OCI-LY7 (cell line): ENCODE measurements around the gene FOXN1. TPM values are rescaled to one million over a fixed set of nuclear protein-coding genes. Genes with fewer than 3 reads are reported as not detected.

Source experiments
- BruUV-seq: library from RNA; stranded (reverse); fragments of 400-500 nt; replicated peaks from 2 replicates; lab custom pipeline; 2021; lab: Mats Ljungman, UMichigan
- CTCF ChIA-PET: fragments of 300-600 bp; sonication (Branson Sonifier 250); formaldehyde crosslinking; loops from one replicate; lab custom pipeline; 2022; ENCODE audit warnings: antibody characterized with exemption; ENCODE audit not compliant: unreplicated experiment; lab: Charles Lee
- POLR2A ChIA-PET: fragments of 300-600 bp; sonication (Branson Sonifier 250); formaldehyde crosslinking; loops from one replicate; lab custom pipeline; 2022; ENCODE audit warnings: antibody characterized with exemption; lab: Charles Lee
- DNase-seq: peaks from one replicate; pipeline ENCODE4 v3.0.0-alpha.2; 2015; ENCODE audit warnings: low spot score
- H2AFZ ChIP-seq: fragments of 200-600 bp; sonication (generic), shearing (Covaris generic); 2 replicates; pipeline ENCODE4 v1.6.1; 2014; ENCODE audit warnings: mild to moderate bottlenecking, antibody characterized with exemption, low read length, moderate library complexity
- H3K27ac ChIP-seq: fragments of 200-600 bp; sonication (generic); 2 replicates; pipeline ENCODE4 v1.5.1; 2014; ENCODE audit warnings: mixed run types, low read depth, mild to moderate bottlenecking, moderate library complexity, low read length, inconsistent platforms; ENCODE audit not compliant: poor library complexity, severe bottlenecking
- H3K36me3 ChIP-seq: fragments of 200-600 bp; sonication (generic); 2 replicates; pipeline ENCODE4 v1.6.1; 2014; ENCODE audit warnings: mild to moderate bottlenecking, antibody characterized with exemption, low read length, moderate library complexity, mixed read lengths; ENCODE audit not compliant: insufficient read depth
- H3K4me1 ChIP-seq: fragments of 200-600 bp; sonication (generic); 2 replicates; pipeline ENCODE4 v1.5.1; 2014; ENCODE audit warnings: mild to moderate bottlenecking, low read length; ENCODE audit not compliant: insufficient read depth, poor library complexity, severe bottlenecking
- H3K4me2 ChIP-seq: fragments of 200-600 bp; sonication (generic); 2 replicates; pipeline ENCODE4 v1.6.1; 2014; ENCODE audit warnings: mild to moderate bottlenecking, low read length
- H3K4me3 ChIP-seq: fragments of 200-600 bp; sonication (generic); 2 replicates; pipeline ENCODE4 v1.5.1; 2014; ENCODE audit warnings: mild to moderate bottlenecking, low read depth, low read length; ENCODE audit not compliant: poor library complexity, severe bottlenecking
- H3K79me2 ChIP-seq: fragments of 200-600 bp; sonication (generic); 2 replicates; pipeline ENCODE4 v1.6.1; 2016; ENCODE audit warnings: low read depth, mild to moderate bottlenecking, low read length, moderate library complexity, mixed read lengths; ENCODE audit not compliant: insufficient read depth
- H3K9me2 ChIP-seq: fragments of 200-600 bp; sonication (generic); 2 replicates; pipeline ENCODE4 v1.6.1; 2016; ENCODE audit warnings: mild to moderate bottlenecking, low read length, mixed read lengths; ENCODE audit not compliant: insufficient read depth
- H3K9me3 ChIP-seq: fragments of 200-600 bp; sonication (generic); 2 replicates; pipeline ENCODE4 v1.6.1; 2014; ENCODE audit warnings: mild to moderate bottlenecking, mixed run types, low read length, mixed read lengths
- H4K20me1 ChIP-seq: fragments of 200-600 bp; sonication (generic); 2 replicates; pipeline ENCODE4 v1.6.1; 2014; ENCODE audit warnings: mild to moderate bottlenecking, antibody characterized with exemption, low read length, moderate library complexity, mixed read lengths; ENCODE audit not compliant: insufficient read depth
- EZH2phosphoT487 ChIP-seq: fragments of 200-600 bp; sonication (generic); IDR thresholded peaks from 2 replicates; pipeline ENCODE4 v1.6.1; 2018; ENCODE audit warnings: low read depth, borderline replicate concordance, mild to moderate bottlenecking, mixed run types, antibody characterized with exemption, low read length, moderate library complexity, mixed read lengths
- intact Hi-C: fragments of 100-400 bp; cut with micrococcal nuclease; formaldehyde crosslinking; loops from one replicate; pipeline ENCODE4 v1.10.0; 2022; ENCODE audit not compliant: unreplicated experiment
- total RNA-seq, 2 experiments: library from RNA; depleted of rRNA in 1 of 2; stranded (reverse); fragments of >200 nt in 1 of 2; shearing (Covaris generic) in 1 of 2; gene quantifications; 2 replicates each; pipeline ENCODE4 v1.2.3, GENCODE V29; 2014 to 2022
- TF ChIP-seq, protein P1 (sequence below): fragments of 200-600 bp; sonication (generic); conservative IDR thresholded peaks from 2 replicates; pipeline ENCODE4 v1.5.1; 2014; ENCODE audit warnings: mild to moderate bottlenecking, antibody characterized with exemption, low read length, moderate library complexity, mixed read lengths

The FOXN1 gene
- total RNA-seq, 2 experiments from 2014 or later, result not detected

GRCh38 chr17:28478712-28479615 is 27.2 kb upstream of the FOXN1 start:
- Histone ChIP-seq H3K9me2 (no peaks in the 10 kb centered on the region), H4K20me1 (no peaks in the 10 kb centered on the region), H3K27ac (no peak overlapping the region), H2AFZ (no peak overlapping the region), H3K4me3 (no peak overlapping the region), H3K4me1 (no peaks in the 10 kb centered on the region), H3K79me2 (no peaks in the 10 kb centered on the region), H3K9me3 (no peaks in the 10 kb centered on the region), H3K36me3 (no peaks in the 10 kb centered on the region), H3K4me2 (no peak overlapping the region)
- POLR2A ChIA-PET, result no interaction called here
- CTCF ChIA-PET, result no interaction called here
- BruUV-seq, result no TSS peak
- DNase-seq, result no peak
- no peak for TF ChIP-seq EZH2phosphoT487
- TF ChIP-seq, protein P1, sequence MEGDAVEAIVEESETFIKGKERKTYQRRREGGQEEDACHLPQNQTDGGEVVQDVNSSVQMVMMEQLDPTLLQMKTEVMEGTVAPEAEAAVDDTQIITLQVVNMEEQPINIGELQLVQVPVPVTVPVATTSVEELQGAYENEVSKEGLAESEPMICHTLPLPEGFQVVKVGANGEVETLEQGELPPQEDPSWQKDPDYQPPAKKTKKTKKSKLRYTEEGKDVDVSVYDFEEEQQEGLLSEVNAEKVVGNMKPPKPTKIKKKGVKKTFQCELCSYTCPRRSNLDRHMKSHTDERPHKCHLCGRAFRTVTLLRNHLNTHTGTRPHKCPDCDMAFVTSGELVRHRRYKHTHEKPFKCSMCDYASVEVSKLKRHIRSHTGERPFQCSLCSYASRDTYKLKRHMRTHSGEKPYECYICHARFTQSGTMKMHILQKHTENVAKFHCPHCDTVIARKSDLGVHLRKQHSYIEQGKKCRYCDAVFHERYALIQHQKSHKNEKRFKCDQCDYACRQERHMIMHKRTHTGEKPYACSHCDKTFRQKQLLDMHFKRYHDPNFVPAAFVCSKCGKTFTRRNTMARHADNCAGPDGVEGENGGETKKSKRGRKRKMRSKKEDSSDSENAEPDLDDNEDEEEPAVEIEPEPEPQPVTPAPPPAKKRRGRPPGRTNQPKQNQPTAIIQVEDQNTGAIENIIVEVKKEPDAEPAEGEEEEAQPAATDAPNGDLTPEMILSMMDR, result no peak
- intact Hi-C loops, result no loop called here

- Histone ChIP-seq H3K4me2 (no peak overlapping the region), H3K79me2 (no peaks in the 10 kb centered on the region), H3K4me1 (no peaks in the 10 kb centered on the region), H2AFZ (no peak overlapping the region), H3K27ac (no peak overlapping the region), H3K9me3 (no peaks in the 10 kb centered on the region), H4K20me1 (no peaks in the 10 kb centered on the region), H3K9me2 (no peaks in the 10 kb centered on the region), H3K36me3 (no peaks in the 10 kb centered on the region), H3K4me3 (no peak overlapping the region)
- POLR2A ChIA-PET, result no interaction called here
- DNase-seq, result no peak
- intact Hi-C loops, result no loop called here
- TF ChIP-seq, protein P1, result no peak
- TF ChIP-seq EZH2phosphoT487, result no peak
- CTCF ChIA-PET, result no interaction called here
- no TSS peak for BruUV-seq
Observed at GRCh38 chr17:28480278-28480677, 25.9 kb upstream of the FOXN1 start.
